H9 (cell line): Measurements from ENCODE around the gene TTC23. TPM values are rescaled to one million over a fixed set of nuclear protein-coding genes. Genes with fewer than 3 reads are reported as not detected.

ENCODE experiments used
- DNase-seq: peaks from one replicate; pipeline ENCODE4 v3.0.0-alpha.2; 2017
- H2AFZ ChIP-seq: one replicate; pipeline ENCODE4 v1.6.1; 2013; ENCODE audit warnings: mild to moderate bottlenecking, low read length, control low read depth, moderate library complexity
- H2AK5ac ChIP-seq: 2 replicates; pipeline ENCODE4 v1.6.1; 2013; ENCODE audit warnings: low read length, control low read depth, mixed read lengths; ENCODE audit not compliant: insufficient read length
- H2BK120ac ChIP-seq: one replicate; pipeline ENCODE4 v1.6.1; 2013; ENCODE audit warnings: low read depth, mild to moderate bottlenecking, low read length, control low read depth, inconsistent platforms; ENCODE audit not compliant: poor library complexity, severe bottlenecking
- H2BK12ac ChIP-seq: 2 replicates; pipeline ENCODE4 v1.6.1; 2013; ENCODE audit warnings: low read length, control low read depth, mixed read lengths, low read depth; ENCODE audit not compliant: insufficient read length
- H2BK15ac ChIP-seq: 2 replicates; pipeline ENCODE4 v1.6.1; 2013; ENCODE audit warnings: low read depth, low read length, control low read depth
- H2BK20ac ChIP-seq: one replicate; pipeline ENCODE4 v1.6.1; 2013; ENCODE audit warnings: low read depth, mild to moderate bottlenecking, low read length, control low read depth, inconsistent platforms; ENCODE audit not compliant: poor library complexity, severe bottlenecking
- H2BK5ac ChIP-seq: 2 replicates; pipeline ENCODE4 v1.6.1; 2013; ENCODE audit warnings: low read length, control low read depth, mixed read lengths; ENCODE audit not compliant: insufficient read length
- H3K14ac ChIP-seq: 2 replicates; pipeline ENCODE4 v1.6.1; 2013; ENCODE audit warnings: low read length, control low read depth; ENCODE audit not compliant: insufficient read depth
- H3K18ac ChIP-seq: 2 replicates; pipeline ENCODE4 v1.6.1; 2013; ENCODE audit warnings: low read depth, mild to moderate bottlenecking, mixed read lengths, low read length, control low read depth; ENCODE audit not compliant: insufficient read length
- H3K23ac ChIP-seq: 2 replicates; pipeline ENCODE4 v1.6.1; 2013; ENCODE audit warnings: low read length, control low read depth, mixed read lengths, low read depth; ENCODE audit not compliant: insufficient read length
- H3K23me2 ChIP-seq: 2 replicates; pipeline ENCODE4 v1.6.1; 2013; ENCODE audit warnings: low read depth, mild to moderate bottlenecking, mixed read lengths, low read length, control low read depth; ENCODE audit not compliant: insufficient read length, poor library complexity, severe bottlenecking
- H3K27ac ChIP-seq: 2 replicates; pipeline ENCODE4 v1.5.1; 2013; ENCODE audit warnings: low read length, control low read depth, mixed read lengths, low read depth; ENCODE audit not compliant: insufficient read length
- H3K27me3 ChIP-seq: 2 replicates; pipeline ENCODE4 v1.6.1; 2013; ENCODE audit warnings: low read length, control low read depth, inconsistent platforms; ENCODE audit not compliant: insufficient read depth
- H3K4ac ChIP-seq: 2 replicates; pipeline ENCODE4 v1.6.1; 2013; ENCODE audit warnings: low read depth, mild to moderate bottlenecking, control low read depth, inconsistent platforms, low read length, moderate library complexity
- H3K4me1 ChIP-seq: 2 replicates; pipeline ENCODE4 v1.6.1; 2013; ENCODE audit warnings: low read length, control low read depth, inconsistent platforms; ENCODE audit not compliant: insufficient read depth
- H3K4me2 ChIP-seq: 2 replicates; pipeline ENCODE4 v1.6.1; 2013; ENCODE audit warnings: low read length, control low read depth, mixed read lengths; ENCODE audit not compliant: insufficient read length, insufficient read depth
- H3K56ac ChIP-seq: 2 replicates; pipeline ENCODE4 v1.6.1; 2013; ENCODE audit warnings: low read depth, mild to moderate bottlenecking, mixed read lengths, low read length, control low read depth; ENCODE audit not compliant: insufficient read length
- H3K79me1 ChIP-seq: 2 replicates; pipeline ENCODE4 v1.6.1; 2013; ENCODE audit warnings: low read depth, mild to moderate bottlenecking, moderate library complexity, low read length, control low read depth, inconsistent platforms; ENCODE audit not compliant: insufficient read depth, poor library complexity, severe bottlenecking
- H3K79me2 ChIP-seq: 2 replicates; pipeline ENCODE4 v1.6.1; 2013; ENCODE audit warnings: low read length, control low read depth, inconsistent platforms; ENCODE audit not compliant: insufficient read depth
- H3K9ac ChIP-seq: 2 replicates; pipeline ENCODE4 v1.6.1; 2013; ENCODE audit warnings: low read length, control low read depth, mixed read lengths; ENCODE audit not compliant: insufficient read length; ENCODE audit errors: extremely low read depth
- H3K9me3 ChIP-seq: one replicate; pipeline ENCODE4 v1.6.1; 2013; ENCODE audit warnings: low read depth, low read length, inconsistent platforms; ENCODE audit not compliant: control insufficient read depth
- H3T11ph ChIP-seq: one replicate; pipeline ENCODE4 v1.6.1; 2013; ENCODE audit warnings: mild to moderate bottlenecking, low read length, control low read depth, inconsistent platforms
- H4K20me1 ChIP-seq: one replicate; pipeline ENCODE4 v1.6.1; 2013; ENCODE audit not compliant: control insufficient read depth, insufficient read length, insufficient read depth
- H4K5ac ChIP-seq: 2 replicates; pipeline ENCODE4 v1.6.1; 2013; ENCODE audit warnings: low read depth, mild to moderate bottlenecking, mixed read lengths, low read length, control low read depth; ENCODE audit not compliant: insufficient read length
- H4K8ac ChIP-seq: replicated peaks from 2 replicates; pipeline ENCODE4 v1.6.1; 2013; ENCODE audit warnings: low read length, control low read depth, mixed read lengths, low read depth; ENCODE audit not compliant: insufficient read length
- H4K91ac ChIP-seq: 2 replicates; pipeline ENCODE4 v1.6.1; 2013; ENCODE audit warnings: low read depth, mild to moderate bottlenecking, moderate library complexity, mixed read lengths, low read length, control low read depth; ENCODE audit not compliant: insufficient read length
- H3K27ac Mint-ChIP-seq, 3 experiments: 2 replicates in 2 of 3; 3 replicates in 1 of 3; pipeline ENCODE4 v1.8.0; 2020 to 2021; ENCODE audit warnings: mixed read lengths in 3 of 3, mild to moderate bottlenecking in 1 of 3, moderate library complexity in 1 of 3
- H3K27me3 Mint-ChIP-seq: 2 replicates; pipeline ENCODE4 v1.8.0; 2021; ENCODE audit warnings: low read depth, mild to moderate bottlenecking, moderate library complexity, mixed read lengths
- H3K36me3 Mint-ChIP-seq, 3 experiments: 2 replicates in 2 of 3; 3 replicates in 1 of 3; pipeline ENCODE4 v1.8.0; 2020 to 2021; ENCODE audit warnings: low read depth in 3 of 3, mixed read lengths in 3 of 3; ENCODE audit not compliant: insufficient read depth in 1 of 3
- H3K4me1 Mint-ChIP-seq, 2 experiments: 2 replicates each; pipeline ENCODE4 v1.8.0; 2020; ENCODE audit warnings: mixed read lengths in 2 of 2
- H3K4me3 Mint-ChIP-seq, 2 experiments: 2 replicates in 1 of 2; 3 replicates in 1 of 2; pipeline ENCODE4 v1.8.0; 2020 to 2021; ENCODE audit warnings: mild to moderate bottlenecking in 2 of 2, mixed read lengths in 2 of 2, moderate library complexity in 1 of 2
- H3K9me3 Mint-ChIP-seq, 2 experiments: 2 replicates in 1 of 2; 3 replicates in 1 of 2; pipeline ENCODE4 v1.8.0; 2020; ENCODE audit warnings: mild to moderate bottlenecking in 2 of 2, mixed read lengths in 2 of 2, moderate library complexity in 1 of 2
- CTCF ChIP-seq: fragments of 200-600 bp; sonication (generic); conservative IDR thresholded peaks from 3 replicates; pipeline ENCODE4 v1.8.0; 2021; ENCODE audit warnings: antibody characterized with exemption, mild to moderate bottlenecking
- WGBS: extraction: QIAGEN DNeasy Blood & Tissue Kit; methylation state at CpG from one replicate; pipeline ENCODE4 v1.1.7; 2013; ENCODE audit warnings: missing lambda C conversion rate, low lambda C conversion rate, mixed read lengths; ENCODE audit not compliant: insufficient read length; ENCODE audit errors: extremely low coverage; 5-methylcytosine and 5-hydroxymethylcytosine counted together
- total RNA-seq: library from RNA; stranded (reverse); gene quantifications from 2 replicates; pipeline ENCODE4 v1.2.1, GENCODE V29; 2021

TTC23 gene
- total RNA-seq, 1 experiment from 2014 or later, result 14.3 TPM

- Histone ChIP-seq H2AFZ (no peak overlapping the region), H3K79me2 (no peaks in the 10 kb centered on the region), H3K23me2 (no peaks in the 10 kb centered on the region), H4K8ac (no peak overlapping the region), H4K91ac (no peak overlapping the region), H3K27ac (no peak overlapping the region), H3T11ph (no peak overlapping the region), H3K56ac (no peak overlapping the region), H3K79me1 (no peaks in the 10 kb centered on the region), H3K9ac (no peak overlapping the region), H4K20me1 (no peaks in the 10 kb centered on the region), H3K14ac (no peak overlapping the region), H3K27me3 (no peaks in the 10 kb centered on the region), H2BK12ac (no peak overlapping the region), H3K18ac (no peak overlapping the region), H2BK15ac (no peak overlapping the region), H4K5ac (no peak overlapping the region), H3K4ac (no peak overlapping the region), H2BK20ac (no peak overlapping the region), H3K23ac (no peak overlapping the region), H3K4me1 (peaks cover 2% of the 10 kb centered on the region; the same call in 1 of the 2 replicates), H3K4me2 (no peak overlapping the region), H3K9me3 (no peaks in the 10 kb centered on the region), H2BK120ac (no peak overlapping the region), H2BK5ac (no peak overlapping the region), H2AK5ac (no peak overlapping the region)
- Mint-ChIP-seq H3K9me3 (peaks cover 0 to 3% of the 10 kb centered on the region in 2 experiments; a peak in 2 of 5 replicates), H3K27ac (peak overlapping the region in 2 of 3 experiments; percentile 74 to 75; a peak in 4 of 7 replicates), H3K36me3 (peaks cover 9 to 16% (median 11%) of the 10 kb centered on the region in 3 experiments; a peak in 6 of 7 replicates), H3K4me1 (peaks cover 20 to 24% of the 10 kb centered on the region in 2 experiments), H3K4me3 (no peak overlapping the region), H3K27me3 (no peaks in the 10 kb centered on the region)
- WGBS, result no CpG with 5 or more reads among the region's 7 CpGs
- no peak for TF ChIP-seq CTCF
- peak; percentile 23 for DNase-seq
These were observed 100.5 kb downstream of the TTC23 start for GRCh38 chr15:99148851-99149276.
